ENCODE measurements around the gene CHST13.
"Not testable (repeated sequence)": the region's sequence is repeated elsewhere in the genome, so short reads cannot be mapped to it uniquely, and the experiment has no call there.

Gene CHST13

GRCh38 chr3:126519506-126520455, 4.2 kb upstream of the CHST13 start:
- intact Hi-C loops (cut with DNase I) = no loop called here
- peak in 2 of 42 donors; percentile 2 to 15 for DNase-seq

- peak in 5 of 42 donors; percentile 8 to 54 (median 16) for DNase-seq
These were observed 2.6 kb upstream of the CHST13 start for GRCh38 chr3:126521122-126521891.

DNA sequence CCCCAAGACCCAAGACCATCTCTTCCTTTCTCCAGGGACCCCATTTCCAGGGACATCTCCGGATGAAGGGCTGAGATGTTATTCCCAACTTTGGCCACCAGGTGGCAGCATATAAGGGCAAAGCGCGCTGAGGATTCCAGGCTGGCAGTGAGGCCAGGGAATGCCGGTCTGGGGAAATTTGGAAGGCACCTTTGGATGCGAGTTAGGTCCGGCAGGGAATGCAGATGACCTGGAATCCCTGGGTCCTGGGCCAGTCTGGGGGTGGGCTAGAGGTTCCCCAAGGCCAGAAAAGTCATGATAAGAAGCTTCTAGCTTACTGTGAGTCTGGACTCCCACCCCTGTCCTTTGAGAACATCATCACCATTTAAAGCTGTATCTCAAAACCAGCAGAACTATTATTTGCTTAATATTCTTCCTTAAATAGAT, 1.6 kb upstream of the CHST13 start:
- intact Hi-C loops (cut with DNase I) = no loop called here

More at GRCh38 chr3:126521122-126521891, 2.6 kb upstream of the CHST13 start:
- intact Hi-C loops (cut with DNase I) = no loop called here

GRCh38 chr3:126524429-126524988, 554 bp downstream of the CHST13 start:
- intact Hi-C loops (cut with DNase I) = no loop called here
- peak in 7 of 42 donors; percentile 16 to 66 (median 32) for DNase-seq

More for the DNA sequence above, 1.6 kb upstream of the CHST13 start:
- peak; percentile 39 to 89 (median 72) for DNase-seq

DNA sequence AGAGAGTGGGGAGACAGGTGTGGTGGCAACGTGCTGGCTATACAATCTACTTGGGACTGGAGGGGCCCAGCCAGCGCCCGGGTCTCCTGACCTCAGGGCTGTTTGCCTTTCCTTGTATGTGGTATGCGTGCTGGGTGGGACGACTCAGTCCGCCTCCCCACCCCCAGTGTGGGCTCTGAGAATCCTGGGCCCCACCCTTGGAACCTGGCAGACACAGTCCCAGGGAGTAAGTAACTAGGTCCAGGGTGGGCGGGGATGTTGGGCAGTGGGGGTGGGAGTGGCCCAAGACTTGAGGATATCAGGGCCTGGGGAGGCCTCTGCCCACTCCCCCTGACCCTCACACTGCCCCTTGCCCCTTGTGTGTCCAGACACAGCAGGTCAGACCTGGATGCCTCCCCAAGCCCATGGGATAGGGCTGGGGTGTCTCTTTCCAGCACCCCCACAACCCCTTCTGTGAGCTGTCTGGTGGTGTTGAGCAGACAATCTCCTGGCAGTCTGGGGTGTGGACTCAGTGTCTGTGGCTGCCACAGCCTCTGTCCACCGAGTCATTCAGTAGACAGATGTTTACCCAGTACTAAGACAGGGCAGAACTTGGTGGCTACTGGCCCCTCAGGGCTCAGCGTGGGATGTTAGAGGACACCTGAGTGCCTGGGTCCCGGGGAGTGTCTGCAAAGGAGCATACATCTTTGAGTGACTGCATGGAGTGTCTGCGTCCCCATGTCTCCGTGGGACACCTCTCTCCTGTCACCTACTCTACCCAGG, 1.3 kb downstream of the CHST13 start:
- intact Hi-C loops (cut with DNase I) = no loop called here
- peak in 1 of 42 donors; percentile 8 for DNase-seq

GRCh38 chr3:126525853-126526667, 2.1 kb downstream of the CHST13 start:
- intact Hi-C loops (cut with DNase I) = no loop called here
- peak in 1 of 42 donors; percentile 7 for DNase-seq

GRCh38 chr3:126526668-126527005, 2.7 kb downstream of the CHST13 start:
- peak in 1 of 42 donors; percentile 8 for DNase-seq
- intact Hi-C loops (cut with DNase I) = no loop called here

GRCh38 chr3:126527006-126527405, 3.1 kb downstream of the CHST13 start:
- intact Hi-C loops (cut with DNase I) = no loop called here
- no peak for DNase-seq

GRCh38 chr3:126527455-126528211, 3.7 kb downstream of the CHST13 start:
- intact Hi-C loops (cut with DNase I) = no loop called here
- peak in 1 of 42 donors; percentile 13 for DNase-seq

DNA sequence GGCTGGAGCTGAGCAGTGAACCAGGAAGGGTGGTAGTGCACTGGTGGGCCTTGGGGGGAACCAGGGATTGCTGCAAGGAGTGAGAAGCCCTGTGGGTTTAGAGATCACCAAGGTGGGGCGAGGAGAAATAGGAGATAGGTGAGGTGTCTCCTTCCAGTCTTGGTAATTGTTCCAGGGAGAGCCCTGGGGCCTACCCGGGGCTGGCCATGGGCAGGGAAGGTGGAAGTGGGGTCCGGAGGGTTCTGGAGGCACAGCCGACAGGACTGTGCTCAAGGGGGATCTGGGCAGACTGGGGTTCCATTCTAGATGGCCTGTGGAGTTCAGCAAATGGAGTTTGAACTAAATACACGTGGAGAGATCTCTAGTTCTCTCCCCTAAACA, 4.5 kb downstream of the CHST13 start:
- intact Hi-C loops (cut with DNase I) = no loop called here
- DNase-seq = no peak

DNA sequence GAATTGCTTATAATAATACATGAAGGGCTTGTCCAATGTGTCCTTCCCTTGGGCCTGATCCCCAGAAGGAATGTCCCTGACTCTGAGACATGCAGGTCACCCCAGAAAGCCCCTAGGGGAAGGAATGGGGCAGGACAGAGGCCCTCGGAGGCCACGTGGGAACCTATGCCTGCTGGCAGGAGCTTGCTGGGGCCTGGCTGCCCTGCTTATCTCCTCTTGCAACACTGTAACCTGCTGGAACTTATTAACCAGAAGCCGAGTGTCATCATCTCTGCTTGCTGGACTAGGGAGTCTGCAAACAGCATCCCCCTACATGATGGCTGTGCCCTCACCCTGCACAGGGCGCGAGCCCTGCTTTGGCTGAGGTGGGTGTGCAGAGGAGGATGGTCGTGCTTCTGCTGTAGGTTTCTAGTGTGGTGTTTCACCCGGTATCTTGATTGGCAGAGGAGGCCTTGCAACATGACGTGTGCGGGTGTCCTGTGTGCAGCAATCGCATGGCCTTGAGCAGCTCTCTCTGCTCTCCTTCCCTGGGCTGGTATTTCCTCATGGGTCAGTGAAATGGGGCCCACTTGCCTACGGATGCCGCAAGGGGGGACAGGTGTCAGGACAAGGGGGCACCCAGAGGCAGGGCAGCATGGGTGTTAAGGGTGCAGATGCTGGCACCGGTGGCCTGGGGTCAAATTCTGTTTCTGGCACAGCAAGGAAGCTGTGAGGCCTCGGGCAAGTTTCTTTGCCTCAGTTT, 5.0 kb downstream of the CHST13 start:
- intact Hi-C loops (cut with DNase I) = no loop called here
- DNase-seq = no peak

DNA sequence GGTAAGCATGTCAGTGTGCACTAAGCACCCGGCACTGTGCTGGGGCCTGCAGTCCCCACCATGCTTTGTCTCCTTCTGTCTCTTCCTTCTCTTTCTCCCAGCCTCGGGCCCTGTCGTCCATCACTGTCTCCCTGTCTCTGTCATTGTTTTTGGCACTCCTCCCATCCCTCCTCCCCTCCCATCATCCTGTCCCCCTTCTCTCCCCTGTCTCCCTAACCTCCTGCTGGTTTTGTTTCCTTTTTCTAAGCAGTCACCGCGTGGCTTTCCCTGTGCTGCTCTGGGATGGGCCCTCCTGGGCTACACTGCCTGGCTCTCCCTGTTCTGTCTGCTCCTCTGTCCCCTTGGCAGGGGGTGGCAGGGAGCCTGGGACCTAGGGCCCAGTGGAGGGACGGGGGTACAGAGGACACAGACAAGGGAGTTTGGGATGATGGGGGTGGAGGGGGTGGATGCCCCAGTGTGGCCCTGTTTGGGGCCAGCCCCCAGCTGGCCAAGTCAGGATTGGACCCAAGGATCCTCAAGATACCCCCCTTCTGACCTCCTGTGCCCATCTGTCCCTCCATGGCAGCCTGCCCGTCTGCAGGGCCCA, 5.7 kb downstream of the CHST13 start:
- DNase-seq = no peak
- intact Hi-C loops (cut with DNase I) = no loop called here

DNA sequence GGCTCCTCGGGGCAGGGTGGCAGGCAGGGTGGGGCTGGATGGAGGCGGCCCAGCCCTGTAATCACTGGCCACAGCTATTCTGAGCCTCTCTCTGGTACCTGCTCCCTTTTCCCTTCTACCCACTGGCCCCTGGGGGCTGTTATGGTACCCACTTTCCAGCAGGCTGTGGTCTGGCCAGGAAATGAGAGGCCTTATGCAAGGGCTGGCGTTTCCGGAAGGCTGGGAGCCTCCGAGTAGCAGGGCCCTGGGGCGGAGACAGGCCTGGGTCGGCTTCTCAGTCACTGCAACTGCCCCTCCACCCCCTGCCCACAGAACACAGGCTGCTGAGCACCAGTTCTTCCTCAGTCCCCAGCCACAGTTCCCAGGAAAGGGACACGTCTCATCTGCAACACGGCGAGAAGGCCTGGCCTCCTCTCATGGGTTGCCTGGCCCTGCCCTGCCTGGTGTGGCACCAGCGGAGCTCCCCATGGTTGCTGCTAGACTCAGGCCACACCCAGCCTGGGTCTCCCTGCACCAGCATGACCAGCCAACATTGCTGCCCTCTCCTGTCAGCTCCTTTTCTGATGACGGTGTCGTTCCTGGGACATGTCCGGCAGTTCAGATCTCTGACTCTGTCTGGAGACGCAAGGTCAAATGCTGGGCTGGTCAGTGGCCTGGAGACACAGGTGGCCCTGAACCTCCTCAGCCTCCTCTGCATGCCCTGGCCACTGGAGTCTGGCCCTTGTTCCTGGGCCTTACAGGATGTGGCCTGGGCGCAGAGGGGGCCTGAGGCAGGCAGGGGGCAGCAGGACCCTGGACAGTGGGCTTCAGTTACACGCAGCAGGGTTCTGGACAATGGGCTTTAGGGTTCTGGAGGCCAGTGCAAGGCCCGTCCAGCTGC, 6.5 kb downstream of the CHST13 start:
- DNase-seq = peak in 17 of 42 donors; percentile 16 to 61 (median 47)
- intact Hi-C loops (cut with DNase I) = no loop called here

- no peak for DNase-seq
- intact Hi-C loops (cut with DNase I) = no loop called here
These were observed 7.0 kb downstream of the CHST13 start for GRCh38 chr3:126531051-126531330.

DNA sequence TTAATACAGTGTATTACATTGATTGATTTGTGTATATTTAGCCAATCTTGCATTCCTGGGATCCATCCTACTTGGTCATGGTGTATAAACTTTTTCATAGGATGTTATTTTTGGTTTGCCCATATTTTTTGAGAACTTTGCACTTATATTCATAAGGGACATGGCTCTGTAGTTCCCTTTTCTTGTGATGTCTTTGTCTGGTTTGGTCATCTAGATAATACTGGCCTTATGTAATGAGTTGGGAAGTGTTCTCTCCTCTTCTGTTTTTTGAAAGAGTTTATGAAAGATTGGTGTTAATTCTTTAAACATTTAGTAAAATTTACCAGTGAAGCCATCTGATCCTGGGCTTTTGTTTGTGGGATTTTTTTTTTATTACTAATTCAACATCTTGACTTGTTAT, 9.6 kb downstream of the CHST13 start:
- intact Hi-C loops (cut with DNase I) = no loop called here
- DNase-seq = no peak

GRCh38 chr3:126534716-126535115, 10.8 kb downstream of the CHST13 start:
- intact Hi-C loops (cut with DNase I); DNase-seq: not testable (repeated sequence)
